A549 (cell line): ENCODE data around the gene MAGOH. TPM values are rescaled to one million over a fixed set of nuclear protein-coding genes. Genes with fewer than 3 reads are reported as not detected.
A peak's percentile ranks its signal among the peaks of the same experiment; 100 is the strongest.
"Not testable (repeated sequence)": the region's sequence is repeated elsewhere in the genome, so short reads cannot be mapped to it uniquely, and the experiment has no call there.

Source experiments
- ATAC-seq, 2 experiments: fragments of 200-7000 bp in 1 of 2; fragments of >200 bp in 1 of 2; cut with Nextera tagmentation in 1 of 2; cut with Tn5 transposase in 1 of 2; 3 replicates each; pipeline versions ENCODE4 v1.8.0 to v1.9.1; 2018 to 2020; ENCODE audit warnings: mild to moderate bottlenecking in 1 of 2, moderate library complexity in 1 of 2
- CTCF ChIA-PET: fragments of 300-600 bp; sonication (Branson Sonifier 250); formaldehyde crosslinking; extraction: SDS; loops from one replicate; lab custom pipeline; 2021; ENCODE audit warnings: antibody characterized with exemption, inconsistent platforms; lab: Yijun Ruan, JAX
- POLR2A ChIA-PET: fragments of 350-600 bp; formaldehyde crosslinking; extraction: SDS; loops from one replicate; lab custom pipeline; 2021; ENCODE audit warnings: antibody characterized with exemption, inconsistent platforms; lab: Yijun Ruan, JAX
- DNase-seq, 2 experiments: peaks; one replicate each; pipeline versions ENCODE4 v3.0.0 to v3.0.0-alpha.2; 2011 to 2016; ENCODE audit warnings: low read depth in 1 of 2, low spot score in 1 of 2
- FAIRE-seq: peaks from 2 replicates; lab custom pipeline; 2011; peaks lifted over from hg19 to GRCh38; lab: Jason Lieb, UNC
- H3K27ac ChIP-seq, 2 experiments: fragments of >200 bp; sonication (Bioruptor Twin); formaldehyde crosslinking; 3 replicates each; pipeline ENCODE4 v1.5.1; 2016 to 2017
- H3K4me1 ChIP-seq: fragments of >200 bp; sonication (Bioruptor Twin); formaldehyde crosslinking; 3 replicates; pipeline ENCODE4 v1.6.1; 2016
- H3K4me2 ChIP-seq: fragments of >200 bp; sonication (Bioruptor Twin); formaldehyde crosslinking; 3 replicates; pipeline ENCODE4 v1.6.1; 2016
- H3K4me3 ChIP-seq: fragments of >200 bp; sonication (Bioruptor Twin); formaldehyde crosslinking; 3 replicates; pipeline ENCODE4 v1.5.1; 2016
- H3K9me3 ChIP-seq: fragments of >200 bp; sonication (Bioruptor Twin); formaldehyde crosslinking; 3 replicates; pipeline ENCODE4 v1.6.1; 2016
- ATOH8 ChIP-seq: fragments of 250-450 bp; sonication (Bioruptor Pico); IDR thresholded peaks from 2 replicates; pipeline ENCODE4 v1.5.0; 2020; ENCODE audit warnings: low read depth, mild to moderate bottlenecking, moderate library complexity
- CBX8 ChIP-seq: fragments of 200-600 bp; sonication (generic); IDR thresholded peaks from 2 replicates; pipeline ENCODE4 v1.6.1; 2016
- CTCF ChIP-seq: fragments of >200 bp; sonication (Bioruptor Twin); formaldehyde crosslinking; IDR thresholded peaks from 3 replicates; pipeline ENCODE4 v1.5.1; 2016
- ELK1 ChIP-seq: fragments of 150-350 bp; IDR thresholded peaks from 2 replicates; pipeline ENCODE4 v1.6.1; 2014; ENCODE audit warnings: low read depth, mild to moderate bottlenecking, low read length
- FOSL2 ChIP-seq, 2 experiments: fragments of 450-650 bp in 1 of 2; fragments of >200 bp in 1 of 2; sonication (Bioruptor Twin) in 1 of 2; formaldehyde crosslinking; IDR thresholded peaks; 2 replicates each; pipeline versions ENCODE4 v1.5.0 to v1.6.1; 2016 to 2020; ENCODE audit warnings: mild to moderate bottlenecking in 1 of 2, moderate library complexity in 1 of 2
- HES2 ChIP-seq: fragments of >200 bp; sonication (Bioruptor Twin); formaldehyde crosslinking; IDR thresholded peaks from 2 replicates; pipeline ENCODE4 v1.6.1; 2016
- JUN ChIP-seq, 2 experiments: fragments of >200 bp; sonication (Bioruptor Twin); formaldehyde crosslinking; IDR thresholded peaks; 2 replicates in 1 of 2; 3 replicates in 1 of 2; pipeline ENCODE4 v1.6.1; 2016 to 2017
- JUNB ChIP-seq: fragments of >200 bp; sonication (Bioruptor Twin); formaldehyde crosslinking; IDR thresholded peaks from 2 replicates; pipeline ENCODE4 v1.6.1; 2016
- KDM1A ChIP-seq: fragments of 200-600 bp; sonication (generic); IDR thresholded peaks from 2 replicates; pipeline ENCODE4 v1.6.1; 2016; ENCODE audit warnings: low read depth, mild to moderate bottlenecking
- MAZ ChIP-seq: fragments of 150-350 bp; IDR thresholded peaks from 2 replicates; pipeline ENCODE4 v1.6.1; 2014; ENCODE audit warnings: antibody characterized with exemption, low read depth, low read length, borderline replicate concordance
- PBX3 ChIP-seq: IDR thresholded peaks from 2 replicates; pipeline ENCODE4 v1.6.1; 2012
- TFCP2L1 ChIP-seq: fragments of 250-450 bp; sonication (Bioruptor Pico); IDR thresholded peaks from 2 replicates; pipeline ENCODE4 v1.5.0; 2021; ENCODE audit warnings: mild to moderate bottlenecking
- USF2 ChIP-seq: fragments of 450-650 bp; IDR thresholded peaks from 2 replicates; pipeline ENCODE4 v1.6.1; 2014; ENCODE audit warnings: antibody characterized with exemption
- ZC3H11A ChIP-seq: fragments of 450-650 bp; IDR thresholded peaks from 2 replicates; pipeline ENCODE4 v1.6.1; 2014; ENCODE audit warnings: antibody characterized with exemption, mild to moderate bottlenecking
- WGBS: methylation state at CpG from one replicate; pipeline ENCODE4 v1.1.6; 2017; ENCODE audit errors: missing lambda C conversion rate; 5-methylcytosine and 5-hydroxymethylcytosine counted together
- polyA plus RNA-seq, 4 experiments: library from polyadenylated mRNA; depleted of rRNA in 3 of 4; stranded (reverse); fragments of >200 nt; fragmentation: RNase III in 1 of 4; extraction: RNeasy Plus Mini Kit Qiagen cat#74134 plus additional on column Dnase treatment in 1 of 4; gene quantifications; 2 replicates in 3 of 4; 3 replicates in 1 of 4; pipeline ENCODE4 v1.2.3, GENCODE V29; 2011 to 2017

The MAGOH gene
- polyA plus RNA-seq, 2 of the 4 experiments (the other 2 are of a cell fraction): 80.2 to 139 TPM

GRCh38 chr1:53185955-53186297 lies 52.4 kb downstream of the MAGOH start:
- not testable (repeated sequence) for H3K4me3 ChIP-seq, H3K4me2 ChIP-seq, H3K9me3 ChIP-seq, ATAC-seq, H3K27ac ChIP-seq, FAIRE-seq, DNase-seq
- TF ChIP-seq CTCF: peak; percentile 20; the same call in 2 of the 3 replicates
- H3K4me1 ChIP-seq: peaks cover 14% of the 10 kb centered on the region; the same call in 2 of the 3 replicates
- WGBS: 51% methylated on average over 2 of the region's 2 CpGs
- ChIA-PET POLR2A (interaction anchor here (0.5 kb wide), 1 partner anchor 223 kb away, joined by 4 read pairs; no protein-coding TSS in a partner anchor), CTCF (interaction anchor here (0.6 to 3.0 kb wide), 20 partner anchors 9 to 462 kb away, joined by 3 to 24 read pairs (median 3); partner anchors contain the start of genes CPT2 and ECHDC2)

- FAIRE-seq (no peak), DNase-seq (no peak), ATAC-seq (no peak; a peak in 1 of 6 replicates)
- CTCF ChIA-PET: interaction anchor here (0.6 to 3.0 kb wide), 15 partner anchors 8 to 305 kb away, joined by 3 to 24 read pairs (median 5); partner anchors contain the start of genes CPT2 and ECHDC2
- Histone ChIP-seq H3K9me3 (no peaks in the 10 kb centered on the region), H3K4me3 (no peak overlapping the region), H3K4me2 (peak overlapping the region; percentile 29; the same call in 1 of the 3 replicates), H3K27ac (peak overlapping the region in 1 of 2 experiments; percentile 64; a peak in 3 of 6 replicates), H3K4me1 (peaks cover 14% of the 10 kb centered on the region; the same call in 2 of the 3 replicates)
- POLR2A ChIA-PET: no interaction called here
- 53% methylated on average over 6 of the region's 6 CpGs for whole genome bisulfite sequencing
- TF ChIP-seq JUNB (no peak), KDM1A (no peak), MAZ (no peak), HES2 (no peak), CBX8 (no peak), CTCF (no peak)
Measured at GRCh38 chr1:53183095-53183990, 55.0 kb downstream of the MAGOH start.

GRCh38 chr1:53182716-53183094 lies 55.6 kb downstream of the MAGOH start:
- CTCF ChIA-PET: interaction anchor here (0.7 to 2.5 kb wide), 13 partner anchors 8 to 280 kb away, joined by 3 to 9 read pairs (median 5); no protein-coding TSS in a partner anchor
- FAIRE-seq: no peak
- DNase-seq: no peak
- TF ChIP-seq TFCP2L1 (CRISPR knock-in tag): no peak
- no peak for TF ChIP-seq MAZ
- no peak for TF ChIP-seq PBX3
- TF ChIP-seq JUN (IDR thresholded peaks at IDR 0.05): no peak
- no peak for TF ChIP-seq ATOH8 (CRISPR knock-in tag)
- no peak for TF ChIP-seq FOSL2 (IDR thresholded peaks at IDR 0.05)
- no peak for TF ChIP-seq FOSL2 (CRISPR knock-in tag; IDR thresholded peaks at IDR 0.05)
- TF ChIP-seq ELK1: no peak
- TF ChIP-seq USF2: no peak
- no peak for TF ChIP-seq ZC3H11A
- H3K4me2 ChIP-seq: no peak overlapping the region
- H3K9me3 ChIP-seq: no peaks in the 10 kb centered on the region
- WGBS: 56% methylated on average over 3 of the region's 3 CpGs
- peaks cover 14% of the 10 kb centered on the region; the same call in 2 of the 3 replicates for H3K4me1 ChIP-seq
- POLR2A ChIA-PET: no interaction called here
- H3K4me3 ChIP-seq: no peak overlapping the region
- H3K27ac ChIP-seq: peak overlapping the region in 1 of 2 experiments; percentile 64; a peak in 4 of 6 replicates
- ATAC-seq: no peak; a peak in 1 of 6 replicates
